ENCODE results near the gene ZNF346.

DNA sequence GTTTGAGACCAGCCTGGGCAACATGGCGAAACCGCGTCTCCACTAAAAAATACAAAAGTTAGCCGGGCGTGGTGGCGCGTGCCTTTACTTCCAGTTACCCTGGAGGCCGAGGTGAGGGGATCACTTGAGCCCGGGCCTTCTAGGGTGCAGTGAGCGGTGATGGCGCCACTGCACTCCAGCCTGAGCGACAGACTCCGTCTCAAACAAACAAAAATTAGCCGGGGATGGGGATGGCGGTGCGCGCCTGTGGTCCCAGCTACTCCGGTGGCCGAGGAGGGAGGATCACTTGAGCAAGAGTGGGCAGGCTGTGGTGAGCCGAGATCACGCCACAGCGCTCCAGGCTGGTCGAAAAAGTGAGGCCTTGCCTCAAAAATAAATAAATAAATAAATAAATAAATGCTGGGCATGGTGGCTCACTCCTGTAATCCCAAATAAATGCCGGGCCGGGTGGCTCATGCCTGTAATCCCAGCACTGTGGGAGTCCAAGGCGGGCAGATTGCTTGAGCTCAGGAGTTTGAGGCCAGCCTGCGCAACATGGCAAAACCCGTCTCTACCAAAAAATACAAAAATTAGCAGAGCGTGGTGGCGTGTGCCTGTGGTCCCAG, 95.0 kb downstream of the ZNF346 start:
- TF ChIP-seq POLR2A (IDR thresholded peaks at IDR 0.05) = no peak
- TF ChIP-seq, protein P1, sequence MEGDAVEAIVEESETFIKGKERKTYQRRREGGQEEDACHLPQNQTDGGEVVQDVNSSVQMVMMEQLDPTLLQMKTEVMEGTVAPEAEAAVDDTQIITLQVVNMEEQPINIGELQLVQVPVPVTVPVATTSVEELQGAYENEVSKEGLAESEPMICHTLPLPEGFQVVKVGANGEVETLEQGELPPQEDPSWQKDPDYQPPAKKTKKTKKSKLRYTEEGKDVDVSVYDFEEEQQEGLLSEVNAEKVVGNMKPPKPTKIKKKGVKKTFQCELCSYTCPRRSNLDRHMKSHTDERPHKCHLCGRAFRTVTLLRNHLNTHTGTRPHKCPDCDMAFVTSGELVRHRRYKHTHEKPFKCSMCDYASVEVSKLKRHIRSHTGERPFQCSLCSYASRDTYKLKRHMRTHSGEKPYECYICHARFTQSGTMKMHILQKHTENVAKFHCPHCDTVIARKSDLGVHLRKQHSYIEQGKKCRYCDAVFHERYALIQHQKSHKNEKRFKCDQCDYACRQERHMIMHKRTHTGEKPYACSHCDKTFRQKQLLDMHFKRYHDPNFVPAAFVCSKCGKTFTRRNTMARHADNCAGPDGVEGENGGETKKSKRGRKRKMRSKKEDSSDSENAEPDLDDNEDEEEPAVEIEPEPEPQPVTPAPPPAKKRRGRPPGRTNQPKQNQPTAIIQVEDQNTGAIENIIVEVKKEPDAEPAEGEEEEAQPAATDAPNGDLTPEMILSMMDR (IDR thresholded peaks at IDR 0.05) = no peak

Measured in testis (tissue), 2 donors.